Endometrial microvascular endothelial cells (primary cell): ENCODE data around the gene GOLGA8M. TPM values are rescaled to one million over a fixed set of nuclear protein-coding genes. Genes with fewer than 3 reads are reported as not detected.
"Not testable (repeated sequence)": the region's sequence is repeated elsewhere in the genome, so short reads cannot be mapped to it uniquely, and the experiment has no call there.

Experiments
- in situ Hi-C: cut with HindIII; loops from 2 replicates; pipeline ENCODE4 v1.10.0; 2017; ENCODE audit warnings: low sequenced_read_pairs, low pct_unique_long_range_greater_than_20kb; ENCODE audit errors: inconsistent ontology term
- total RNA-seq: library from RNA; depleted of rRNA; stranded (reverse); fragments of >200 nt; gene quantifications from one replicate; pipeline ENCODE4 v1.2.3, GENCODE V29; 2015; ENCODE audit errors: inconsistent ontology term

GOLGA8M gene
- total RNA-seq, 1 donor from 2014 or later, result 0.09 TPM

- in situ Hi-C loops, result not testable (repeated sequence)
These were observed 47.6 kb downstream of the GOLGA8M start for GRCh38 chr15:28664575-28664974.

GRCh38 chr15:28663717-28664116 is 48.5 kb downstream of the GOLGA8M start:
- in situ Hi-C loops, result not testable (repeated sequence)

GRCh38 chr15:28660750-28661149 is 51.5 kb downstream of the GOLGA8M start:
- in situ Hi-C loops, result not testable (repeated sequence)

GRCh38 chr15:28656018-28656360 is 56.2 kb downstream of the GOLGA8M start:
- in situ Hi-C loops, result not testable (repeated sequence)

GRCh38 chr15:28655329-28656017 is 56.7 kb downstream of the GOLGA8M start:
- in situ Hi-C loops, result not testable (repeated sequence)

- in situ Hi-C loops, result not testable (repeated sequence)
These were observed 58.0 kb downstream of the GOLGA8M start for GRCh38 chr15:28654194-28654593.

GRCh38 chr15:28652538-28652937 is 59.7 kb downstream of the GOLGA8M start:
- in situ Hi-C loops, result not testable (repeated sequence)

Other genes starting within 250 kb of the GOLGA8M start
- not detected for gene GOLGA8G, start 179.4 kb downstream of the GOLGA8M start, total RNA-seq
- gene GOLGA6L25, start 158.9 kb downstream of the GOLGA8M start, total RNA-seq, result not detected
- gene GOLGA6L7, start 136.2 kb upstream of the GOLGA8M start, total RNA-seq, result not detected
- 18.6 TPM for gene APBA2, start 173.6 kb upstream of the GOLGA8M start, total RNA-seq